RPMI7951 (cell line): ENCODE data around the gene LILRA6. TPM values are rescaled to one million over a fixed set of nuclear protein-coding genes. Genes with fewer than 3 reads are reported as not detected.

Experiments
- DNase-seq: peaks from one replicate; pipeline ENCODE4 v3.0.0-alpha.2; 2012; ENCODE audit warnings: low read depth
- total RNA-seq: library from RNA; depleted of rRNA; stranded (reverse); fragments of >200 nt; shearing (Covaris generic); gene quantifications from 2 replicates; pipeline ENCODE4 v1.2.3, GENCODE V29; 2014; rRNA removed

Gene LILRA6
- total RNA-seq, 1 experiment from 2014 or later = not detected

DNA sequence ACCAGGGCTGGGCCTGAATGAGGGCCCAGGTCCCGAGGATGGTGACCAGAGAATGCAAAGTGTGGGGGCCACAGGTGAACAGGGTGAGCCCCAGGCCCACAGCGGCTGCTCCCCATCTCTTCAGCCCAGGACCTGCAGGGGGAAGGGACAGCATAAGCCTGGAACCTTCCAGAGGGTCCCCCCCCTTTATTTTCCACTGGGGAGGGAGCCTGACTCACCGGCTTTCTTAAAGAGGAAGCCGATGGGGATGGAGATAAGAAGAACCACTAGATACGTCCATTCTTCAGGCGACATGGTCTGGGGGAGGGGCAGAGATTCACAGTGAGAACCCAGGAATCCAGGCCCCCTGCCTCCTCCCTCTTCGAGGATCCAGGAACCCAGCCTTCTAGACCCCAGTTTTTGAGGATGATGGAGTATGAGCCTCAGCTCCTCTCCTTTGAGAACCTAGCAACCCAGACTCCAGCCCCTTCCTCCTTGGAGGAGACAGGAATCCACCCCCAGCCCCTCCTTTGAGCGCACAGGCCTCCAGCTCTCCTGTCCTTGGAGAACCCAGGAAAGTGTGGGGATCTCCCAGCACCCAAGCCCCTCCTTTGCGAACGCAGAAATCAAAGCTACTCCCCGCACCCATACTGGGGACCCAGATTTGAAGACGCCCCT is 54.2 kb downstream of the LILRA6 start:
- peak; percentile 91 for DNase-seq

DNA sequence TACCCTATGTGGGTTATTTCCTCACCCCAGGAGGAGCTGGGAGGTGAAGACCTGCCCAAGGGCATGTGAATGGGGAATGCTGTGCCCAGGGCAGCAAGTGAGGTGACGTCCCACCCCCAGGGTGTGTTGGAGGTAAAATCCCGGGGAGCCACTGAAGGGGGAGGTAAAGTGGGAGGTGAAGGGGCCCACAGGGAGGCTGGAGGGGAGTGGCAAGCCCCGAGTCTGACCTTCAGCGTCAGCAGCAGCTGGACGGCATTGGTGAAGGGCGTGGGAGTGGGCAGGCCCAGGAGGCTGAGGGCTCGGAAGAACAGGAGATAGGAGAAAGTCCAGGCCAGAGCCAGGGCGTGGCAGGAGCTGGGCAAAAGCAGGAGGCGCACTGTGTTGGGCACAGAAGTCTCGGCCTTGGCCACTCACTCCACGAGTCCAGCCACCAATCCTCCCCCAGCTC is 55.6 kb downstream of the LILRA6 start:
- no peak for DNase-seq

Other genes starting within 250 kb of the LILRA6 start
- gene VSTM1, start 178.9 kb downstream of the LILRA6 start, total RNA-seq = 0.29 TPM in 1 of 2 replicates, not detected in the other
- not detected in 2 replicates for gene TARM1, start 161.4 kb downstream of the LILRA6 start, total RNA-seq
- gene OSCAR, start 142.0 kb downstream of the LILRA6 start, total RNA-seq = 0.12 TPM in 1 of 2 replicates, not detected in the other
- gene NDUFA3, start 139.9 kb downstream of the LILRA6 start, total RNA-seq = 45.4 and 59.8 TPM in 2 replicates
- 50.2 and 66.2 TPM in 2 replicates for gene TFPT, start 127.1 kb downstream of the LILRA6 start, total RNA-seq
- 51.8 and 71.3 TPM in 2 replicates for gene PRPF31, start 127.0 kb downstream of the LILRA6 start, total RNA-seq
- gene CNOT3, start 105.0 kb downstream of the LILRA6 start, total RNA-seq = 9.6 and 12.3 TPM in 2 replicates
- 13.1 and 15.4 TPM in 2 replicates for gene LENG1, start 83.1 kb downstream of the LILRA6 start, total RNA-seq
- 3.8 TPM in 1 of 2 replicates, not detected in the other for gene TMC4, start 69.6 kb downstream of the LILRA6 start, total RNA-seq
- 174 and 183 TPM in 2 replicates for gene MBOAT7, start 53.2 kb downstream of the LILRA6 start, total RNA-seq
- 125 and 166 TPM in 2 replicates for gene TSEN34, start 51.5 kb downstream of the LILRA6 start, total RNA-seq
- gene RPS9, start 41.9 kb downstream of the LILRA6 start, total RNA-seq = 1,692 and 2,035 TPM in 2 replicates
- gene LILRB3, start 19.8 kb downstream of the LILRA6 start, total RNA-seq = not detected in 2 replicates
- not detected in 2 replicates for gene LILRB5, start 14.5 kb upstream of the LILRA6 start, total RNA-seq
- not detected in 2 replicates for gene LILRB2, start 38.3 kb upstream of the LILRA6 start, total RNA-seq
- gene LILRA5, start 70.4 kb upstream of the LILRA6 start, total RNA-seq = not detected in 2 replicates
- not detected in 2 replicates for gene LILRA4, start 96.4 kb upstream of the LILRA6 start, total RNA-seq
- 0.12 TPM in 1 of 2 replicates, not detected in the other for gene LAIR1, start 122.1 kb upstream of the LILRA6 start, total RNA-seq
- not detected in 2 replicates for gene TTYH1, start 172.7 kb upstream of the LILRA6 start, total RNA-seq
- gene LENG8, start 206.4 kb upstream of the LILRA6 start, total RNA-seq = 7.1 and 9.0 TPM in 2 replicates
- 0.88 and 1.4 TPM in 2 replicates for gene LENG9, start 221.0 kb upstream of the LILRA6 start, total RNA-seq
- 1.1 and 1.7 TPM in 2 replicates for gene CDC42EP5, start 230.5 kb upstream of the LILRA6 start, total RNA-seq